Type B pancreatic cell (in vitro differentiated cells): ENCODE results near the gene ELF4. TPM values are rescaled to one million over a fixed set of nuclear protein-coding genes. Genes with fewer than 3 reads are reported as not detected.
A peak's percentile ranks its signal among the peaks of the same experiment; 100 is the strongest.

ENCODE experiments used
- DNase-seq: peaks from one replicate; pipeline ENCODE4 v3.0.0; 2021; ENCODE audit warnings: mixed read lengths; ENCODE audit not compliant: unreplicated experiment; ENCODE audit errors: extremely low spot score
- H3K27ac Mint-ChIP-seq: 2 replicates; pipeline ENCODE4 v1.8.0; 2021; ENCODE audit warnings: mild to moderate bottlenecking, mixed read lengths
- H3K27me3 Mint-ChIP-seq: 2 replicates; pipeline ENCODE4 v1.8.0; 2021; ENCODE audit warnings: mixed read lengths
- H3K36me3 Mint-ChIP-seq: 2 replicates; pipeline ENCODE4 v1.8.0; 2021; ENCODE audit warnings: mixed read lengths
- H3K4me1 Mint-ChIP-seq: one replicate; pipeline ENCODE4 v1.8.0; 2021; ENCODE audit warnings: mixed read lengths; ENCODE audit not compliant: unreplicated experiment
- H3K4me3 Mint-ChIP-seq: 2 replicates; pipeline ENCODE4 v1.8.0; 2021; ENCODE audit warnings: mild to moderate bottlenecking, mixed read lengths
- H3K9me3 Mint-ChIP-seq: 2 replicates; pipeline ENCODE4 v1.8.0; 2021; ENCODE audit warnings: mixed read lengths
- total RNA-seq: library from RNA; stranded (reverse); gene quantifications from 2 replicates; pipeline ENCODE4 v1.2.1, GENCODE V29; 2021; ENCODE audit warnings: low replicate concordance
- TF ChIP-seq, protein P1 (sequence below): fragments of 200-600 bp; sonication (generic); conservative IDR thresholded peaks from 2 replicates; pipeline ENCODE4 v1.5.0; 2021; ENCODE audit warnings: antibody characterized with exemption, mild to moderate bottlenecking

ELF4 gene
- total RNA-seq, 1 donor from 2014 or later: 7.8 TPM

- Mint-ChIP-seq H3K4me1 (peaks cover 5% of the 10 kb centered on the region), H3K4me3 (no peak overlapping the region), H3K36me3 (peaks cover 5% of the 10 kb centered on the region), H3K27ac (no peak overlapping the region), H3K27me3 (no peaks in the 10 kb centered on the region), H3K9me3 (no peaks in the 10 kb centered on the region)
- DNase-seq: no peak
- TF ChIP-seq, protein P1, sequence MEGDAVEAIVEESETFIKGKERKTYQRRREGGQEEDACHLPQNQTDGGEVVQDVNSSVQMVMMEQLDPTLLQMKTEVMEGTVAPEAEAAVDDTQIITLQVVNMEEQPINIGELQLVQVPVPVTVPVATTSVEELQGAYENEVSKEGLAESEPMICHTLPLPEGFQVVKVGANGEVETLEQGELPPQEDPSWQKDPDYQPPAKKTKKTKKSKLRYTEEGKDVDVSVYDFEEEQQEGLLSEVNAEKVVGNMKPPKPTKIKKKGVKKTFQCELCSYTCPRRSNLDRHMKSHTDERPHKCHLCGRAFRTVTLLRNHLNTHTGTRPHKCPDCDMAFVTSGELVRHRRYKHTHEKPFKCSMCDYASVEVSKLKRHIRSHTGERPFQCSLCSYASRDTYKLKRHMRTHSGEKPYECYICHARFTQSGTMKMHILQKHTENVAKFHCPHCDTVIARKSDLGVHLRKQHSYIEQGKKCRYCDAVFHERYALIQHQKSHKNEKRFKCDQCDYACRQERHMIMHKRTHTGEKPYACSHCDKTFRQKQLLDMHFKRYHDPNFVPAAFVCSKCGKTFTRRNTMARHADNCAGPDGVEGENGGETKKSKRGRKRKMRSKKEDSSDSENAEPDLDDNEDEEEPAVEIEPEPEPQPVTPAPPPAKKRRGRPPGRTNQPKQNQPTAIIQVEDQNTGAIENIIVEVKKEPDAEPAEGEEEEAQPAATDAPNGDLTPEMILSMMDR: no peak
Measured at GRCh38 chrX:130057209-130057608, 53.1 kb downstream of the ELF4 start.

DNA sequence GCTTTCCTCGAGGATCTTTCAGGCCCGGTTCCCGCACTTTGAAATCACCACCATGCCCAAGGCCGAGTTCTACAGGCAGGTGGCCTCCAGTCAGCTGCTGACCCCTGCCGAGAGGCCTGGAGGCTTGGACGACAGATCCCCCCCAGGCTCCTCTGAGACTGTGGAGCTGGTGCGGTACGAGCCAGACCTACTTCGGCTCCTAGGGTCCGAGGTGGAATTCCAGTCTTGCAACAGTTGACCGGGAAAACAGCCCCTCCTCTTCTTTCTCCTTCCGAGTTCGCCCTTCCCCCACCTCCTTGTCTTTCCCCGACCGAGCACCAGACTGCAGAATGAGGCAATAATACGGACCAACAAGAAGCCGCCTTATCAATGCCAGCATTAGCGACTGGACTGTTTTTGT, 54.4 kb downstream of the ELF4 start:
- DNase-seq: no peak
- Mint-ChIP-seq H3K27ac (no peak overlapping the region), H3K4me3 (no peak overlapping the region), H3K4me1 (peaks cover 5% of the 10 kb centered on the region), H3K9me3 (no peaks in the 10 kb centered on the region), H3K27me3 (no peaks in the 10 kb centered on the region), H3K36me3 (peaks cover 10% of the 10 kb centered on the region)
- TF ChIP-seq, protein P1: no peak

- Mint-ChIP-seq H3K27me3 (no peaks in the 10 kb centered on the region), H3K4me1 (peaks cover 5% of the 10 kb centered on the region), H3K9me3 (no peaks in the 10 kb centered on the region), H3K36me3 (peaks cover 10% of the 10 kb centered on the region), H3K27ac (peak overlapping the region; percentile 84), H3K4me3 (peak overlapping the region; percentile 52)
- TF ChIP-seq, protein P1: no peak
- DNase-seq: no peak
Measured at GRCh38 chrX:130055103-130055502, 55.2 kb downstream of the ELF4 start.

DNA sequence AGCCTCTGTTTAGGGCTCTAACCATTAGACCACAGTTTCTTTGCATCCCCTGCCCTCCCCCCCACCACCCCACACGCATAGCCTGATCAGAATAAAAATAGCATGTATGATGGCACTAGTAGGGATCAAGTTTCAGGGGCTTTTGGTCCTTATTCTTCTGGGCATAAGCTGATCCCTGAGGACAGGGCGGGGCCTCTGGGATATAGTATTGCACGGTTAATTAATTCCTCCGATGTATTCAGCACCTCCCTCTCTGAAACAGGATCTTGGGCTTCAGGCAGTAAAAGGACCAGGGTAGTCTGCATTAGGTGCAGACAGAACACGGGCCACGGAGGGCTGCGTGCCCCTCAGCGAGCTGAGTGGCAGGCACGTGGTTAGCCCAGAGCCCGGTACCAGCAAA, 57.1 kb downstream of the ELF4 start:
- no peak for DNase-seq
- Mint-ChIP-seq H3K4me1 (peaks cover 5% of the 10 kb centered on the region), H3K36me3 (peaks cover 14% of the 10 kb centered on the region), H3K27me3 (no peaks in the 10 kb centered on the region), H3K27ac (no peak overlapping the region), H3K4me3 (no peak overlapping the region), H3K9me3 (peaks cover 3% of the 10 kb centered on the region)
- TF ChIP-seq, protein P1: no peak

DNA sequence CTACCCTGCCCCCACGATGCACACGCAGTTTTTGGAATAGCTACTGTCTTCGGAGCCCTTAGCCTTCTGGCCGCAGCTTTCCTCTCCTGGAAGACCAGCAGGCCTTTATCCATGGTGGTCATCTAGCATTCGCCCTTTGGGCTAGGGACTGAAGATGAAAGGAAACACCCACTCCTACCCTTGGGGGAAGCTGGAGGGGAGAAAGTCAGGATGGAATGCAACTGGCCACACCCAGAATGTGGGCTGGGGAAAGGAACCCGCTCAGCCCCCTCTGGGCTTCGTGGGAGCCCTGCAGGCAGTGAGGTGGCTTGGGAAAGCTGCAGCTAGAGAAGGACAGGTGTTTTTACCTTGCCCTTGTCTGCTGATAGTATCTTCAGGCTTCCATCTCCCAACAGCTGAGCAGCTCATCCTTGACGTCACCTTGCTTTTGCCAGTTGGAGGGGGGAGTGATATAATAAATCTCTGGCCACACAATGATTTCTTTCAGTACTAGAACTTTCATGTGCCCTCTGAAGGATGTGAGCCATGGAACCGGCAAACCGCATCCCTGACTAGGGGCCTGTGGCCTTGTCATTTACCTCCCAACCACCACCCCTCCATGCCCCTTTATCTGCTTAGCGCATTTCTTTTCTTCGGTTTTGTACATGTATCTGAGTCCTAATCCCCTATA, 59.0 kb downstream of the ELF4 start:
- TF ChIP-seq, protein P1: no peak
- Mint-ChIP-seq H3K4me3 (no peak overlapping the region), H3K27ac (no peak overlapping the region), H3K27me3 (no peaks in the 10 kb centered on the region), H3K36me3 (peaks cover 24% of the 10 kb centered on the region), H3K9me3 (peaks cover 8% of the 10 kb centered on the region), H3K4me1 (peaks cover 5% of the 10 kb centered on the region)
- no peak for DNase-seq
